ENCODE data around the gene JPH2.

The JPH2 gene

DNA sequence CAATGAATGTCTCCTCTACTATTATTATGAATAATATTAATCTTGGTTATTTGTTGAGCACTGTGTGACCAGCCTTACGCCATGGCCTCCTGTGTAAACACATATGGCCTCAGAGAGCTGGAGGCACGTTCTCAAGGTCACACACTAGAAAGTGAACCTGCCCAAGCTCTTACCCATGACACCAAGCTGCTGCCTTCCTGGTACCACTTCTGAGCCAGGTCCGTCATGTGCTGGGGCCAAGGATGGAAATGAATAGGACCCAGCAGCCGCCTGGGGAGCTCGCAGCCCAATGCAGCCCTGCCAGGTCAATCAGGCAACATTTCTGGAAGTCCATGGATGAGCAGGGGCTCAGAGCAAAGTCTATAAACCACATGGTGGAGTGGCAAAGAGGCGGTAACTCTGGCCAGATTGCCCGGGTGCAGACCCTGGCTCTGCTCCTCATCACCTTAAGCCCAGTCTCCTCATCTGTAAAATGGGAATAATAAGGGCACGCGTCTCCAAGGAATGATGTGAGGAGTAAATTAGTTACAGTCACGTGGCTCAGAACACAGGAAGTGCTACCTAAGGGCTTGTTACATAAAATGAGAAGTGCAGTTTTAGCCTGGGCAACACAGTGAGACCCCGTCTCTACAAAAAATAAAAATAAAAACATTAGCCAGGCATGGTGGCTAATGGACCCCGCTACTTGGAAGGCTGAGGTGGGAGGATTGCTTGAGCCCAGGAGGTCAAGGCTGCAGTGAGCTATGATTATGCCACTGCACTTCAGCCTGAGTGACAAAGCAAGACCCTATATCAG lies 61.5 kb downstream of the JPH2 start:
- DNase-seq (ENCODE audit: low read depth in 2 of 2), result no peak

DNA sequence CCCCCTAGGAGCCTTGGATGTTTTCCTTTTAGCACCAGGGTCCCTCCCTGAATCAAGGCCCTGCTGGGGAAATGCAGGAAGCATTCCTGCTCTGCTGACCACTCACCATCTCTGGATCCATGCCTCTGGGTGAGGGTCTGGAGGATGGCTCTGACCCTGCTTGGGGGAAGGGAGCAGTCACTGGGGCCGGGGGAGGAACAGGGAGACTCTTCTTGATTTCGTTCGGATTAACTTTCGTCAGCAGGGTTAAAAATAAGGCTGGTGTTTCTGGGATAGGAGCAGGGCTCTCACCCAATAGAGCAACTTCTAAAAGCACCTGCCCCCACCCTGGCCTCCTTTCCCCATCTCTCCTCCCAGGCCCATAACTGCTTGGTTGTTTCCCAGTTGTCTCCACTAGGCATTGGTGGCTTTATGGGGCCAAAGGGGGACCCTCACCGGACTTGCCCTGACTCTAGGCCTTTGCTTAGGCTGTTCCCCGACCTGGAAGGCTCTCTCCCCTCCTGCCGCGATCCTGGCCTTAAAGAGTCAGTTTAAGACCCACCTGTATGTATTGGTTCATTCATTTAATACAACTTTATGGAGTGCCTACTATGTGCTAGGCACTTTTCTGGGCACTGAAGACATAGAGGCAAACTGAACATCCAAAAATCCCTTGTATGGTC lies 63.0 kb downstream of the JPH2 start:
- no peak for DNase-seq (ENCODE audit: low read depth in 2 of 2)

DNA sequence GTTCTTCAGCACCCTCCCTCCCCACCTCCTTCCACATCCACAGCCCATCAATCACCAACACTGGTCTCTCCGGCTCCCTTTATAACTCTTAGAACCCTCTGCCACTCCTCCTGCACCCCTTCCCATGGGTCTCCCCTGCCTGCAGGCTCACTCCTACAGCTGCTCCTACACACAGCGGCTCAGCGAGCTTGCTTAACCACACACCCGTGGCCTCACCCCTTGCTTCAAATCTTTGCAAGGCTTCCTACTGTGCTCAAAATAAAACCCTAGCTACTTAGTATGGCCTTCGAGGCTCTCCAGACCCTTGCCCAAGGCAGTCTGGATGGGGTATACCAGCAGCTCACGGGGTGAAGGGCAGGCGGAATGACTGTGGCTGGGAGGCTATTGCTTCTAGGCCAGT lies 63.7 kb downstream of the JPH2 start:
- no peak for DNase-seq (ENCODE audit: low read depth in 2 of 2)

DNA sequence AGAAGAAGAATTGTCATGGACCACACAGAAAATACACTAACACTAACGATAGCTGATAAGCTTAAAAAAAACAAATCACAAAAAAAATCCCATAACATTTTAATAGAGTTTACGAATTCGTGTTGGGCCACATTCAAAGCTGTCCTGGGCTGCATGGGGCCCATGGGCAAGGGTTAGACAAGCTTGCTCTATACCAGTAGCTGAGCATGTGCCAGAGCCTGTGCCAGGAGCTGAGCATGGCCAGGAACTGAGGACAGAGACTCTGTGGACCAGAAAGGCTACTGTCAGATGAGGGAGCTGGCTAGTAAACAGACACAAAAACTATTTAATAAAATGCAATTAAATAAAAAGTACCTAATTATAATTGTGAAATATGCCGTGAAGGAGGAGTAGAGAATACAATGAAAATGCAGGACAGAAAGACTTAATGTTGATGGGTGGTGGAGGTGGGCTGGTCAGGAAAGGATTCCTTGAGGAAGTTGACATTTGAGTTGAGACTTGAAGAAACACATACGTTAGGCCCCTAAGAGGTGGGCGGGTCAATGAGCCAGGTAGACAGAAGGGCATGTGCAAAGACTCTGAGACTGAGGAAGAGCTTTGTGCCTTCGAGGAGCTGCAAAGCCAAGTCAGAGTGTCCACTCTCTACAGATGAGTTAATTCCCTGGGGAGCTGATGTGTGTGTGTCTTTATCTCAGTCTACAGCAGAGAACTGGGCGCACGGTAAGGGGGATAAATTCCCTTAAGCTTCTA lies 66.1 kb downstream of the JPH2 start:
- no peak for DNase-seq (ENCODE audit: low read depth in 2 of 2)

DNA sequence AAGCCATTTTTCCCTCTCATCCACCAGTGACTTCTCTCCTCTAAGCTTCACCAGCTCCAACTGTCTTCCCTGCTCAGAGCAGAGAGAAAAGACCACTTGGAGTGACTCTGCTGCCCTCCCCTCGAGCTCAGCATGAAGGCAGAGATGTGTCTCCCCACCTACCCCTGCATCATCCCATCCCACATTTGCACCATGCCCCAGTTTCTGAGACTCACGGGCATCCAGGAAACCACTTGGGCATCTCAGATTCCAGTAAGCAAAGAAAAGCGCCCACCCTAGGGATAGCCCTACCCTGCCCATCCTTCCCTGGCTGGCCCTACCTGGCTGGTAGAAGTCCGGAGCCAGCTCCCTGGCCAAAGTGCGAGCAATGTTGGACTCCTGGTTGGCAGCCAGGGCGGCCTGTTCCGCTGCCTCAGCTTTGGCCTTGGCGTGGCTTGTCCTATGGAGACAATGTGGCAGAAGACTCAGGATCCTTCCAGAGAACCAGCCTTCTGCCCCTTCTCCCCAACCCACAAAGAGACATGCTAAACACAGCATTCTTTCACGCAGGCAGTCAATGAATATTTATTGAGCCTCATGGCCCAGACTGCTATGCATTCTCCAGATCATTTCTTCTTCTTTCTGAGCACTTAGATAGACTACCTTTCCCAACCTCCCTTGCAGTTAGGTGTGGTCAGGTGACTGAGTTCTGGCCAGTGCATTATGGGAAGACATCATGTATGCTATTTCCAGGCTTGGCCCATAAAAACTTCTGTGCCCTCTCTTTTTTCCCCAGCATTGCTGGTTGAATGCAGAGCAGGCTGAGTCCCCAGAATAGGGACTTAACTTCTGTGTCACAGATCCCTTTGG lies 68.6 kb downstream of the JPH2 start:
- no peak for DNase-seq (ENCODE audit: low read depth in 2 of 2)

DNA sequence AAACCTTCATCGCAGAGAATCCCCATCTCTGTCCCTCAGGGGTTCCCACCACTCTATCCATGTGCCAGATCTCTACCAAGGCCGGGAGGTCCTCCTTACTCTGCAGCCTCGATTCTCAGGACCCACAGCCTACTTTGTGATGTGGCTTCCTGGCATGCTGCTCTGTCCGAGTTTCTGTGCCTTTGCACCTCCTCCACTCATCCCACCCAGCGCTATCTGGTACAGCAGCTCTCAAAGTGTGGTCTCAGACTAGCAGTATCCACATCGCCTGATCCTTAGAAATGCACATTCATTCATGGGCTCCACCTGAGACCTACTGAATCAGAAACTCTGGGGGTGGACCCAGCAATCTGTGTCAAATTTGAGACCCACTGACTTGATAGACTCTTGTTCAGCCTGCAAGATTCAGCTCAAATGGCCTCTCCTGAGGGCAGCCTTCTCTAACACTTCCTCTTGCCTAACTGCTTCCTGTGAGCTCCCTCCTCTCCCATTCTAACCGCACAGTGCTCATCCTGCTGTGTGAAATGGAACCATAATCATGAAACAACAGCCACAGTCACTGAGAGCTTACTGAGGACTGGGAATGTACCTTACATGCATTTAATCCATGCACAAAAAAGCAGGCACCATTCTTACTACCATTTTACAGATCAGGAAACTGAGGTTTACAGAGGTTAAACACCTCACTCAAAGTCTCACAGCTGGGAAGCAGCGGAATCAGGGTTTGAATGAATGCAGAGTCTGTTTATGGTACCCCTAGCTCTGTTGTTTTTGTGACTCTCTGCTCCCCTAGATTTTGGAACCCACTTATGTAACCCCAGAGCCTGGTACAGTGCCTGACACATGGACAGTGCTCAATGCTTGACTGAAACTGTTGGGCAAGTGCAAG lies 69.4 kb downstream of the JPH2 start:
- DNase-seq (ENCODE audit: low read depth in 2 of 2), result no peak

DNA sequence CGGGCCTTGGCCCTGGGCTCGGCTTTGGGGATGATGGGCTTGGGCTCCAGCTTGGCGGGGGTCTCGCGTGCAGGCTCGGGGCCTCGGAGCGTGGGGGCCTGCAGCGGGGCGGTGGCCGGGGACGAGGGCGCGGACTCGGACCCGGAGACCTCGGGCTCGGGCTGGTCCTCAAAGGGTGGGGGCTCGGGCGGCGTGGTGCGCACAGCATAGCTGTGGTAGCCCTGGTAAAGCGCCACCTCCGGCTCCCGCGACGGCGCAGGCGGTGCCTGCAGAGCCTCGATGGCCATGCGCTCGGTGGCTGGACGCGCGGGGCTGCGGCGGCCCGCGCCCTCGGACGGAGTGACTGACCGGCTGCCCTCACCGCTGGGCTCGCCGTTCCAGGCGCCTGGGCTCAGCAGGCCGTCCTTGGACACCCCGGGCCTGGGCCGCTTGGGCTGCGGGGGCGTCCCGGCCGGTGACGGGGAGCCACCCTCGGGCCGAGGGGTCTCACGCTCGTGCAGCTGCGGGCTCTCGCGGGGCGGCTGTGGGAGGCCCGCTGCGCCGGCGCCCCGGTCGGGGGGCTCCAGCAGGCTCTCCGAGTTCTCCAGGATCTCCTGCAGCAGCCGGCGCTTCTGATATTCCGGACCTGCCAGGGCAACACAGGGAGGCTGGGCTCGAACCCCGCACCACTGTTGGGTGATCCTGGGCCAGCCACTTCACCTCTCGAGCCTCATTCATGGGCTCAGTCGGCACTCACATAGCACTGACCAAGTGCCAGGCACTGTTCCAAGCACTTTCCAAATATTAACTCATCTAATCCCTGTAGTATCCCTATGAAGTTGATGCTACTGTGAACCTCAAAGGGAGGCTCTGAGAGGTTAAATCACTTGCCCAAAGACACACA lies 71.0 kb downstream of the JPH2 start:
- DNase-seq (ENCODE audit: low read depth in 2 of 2), result no peak

DNA sequence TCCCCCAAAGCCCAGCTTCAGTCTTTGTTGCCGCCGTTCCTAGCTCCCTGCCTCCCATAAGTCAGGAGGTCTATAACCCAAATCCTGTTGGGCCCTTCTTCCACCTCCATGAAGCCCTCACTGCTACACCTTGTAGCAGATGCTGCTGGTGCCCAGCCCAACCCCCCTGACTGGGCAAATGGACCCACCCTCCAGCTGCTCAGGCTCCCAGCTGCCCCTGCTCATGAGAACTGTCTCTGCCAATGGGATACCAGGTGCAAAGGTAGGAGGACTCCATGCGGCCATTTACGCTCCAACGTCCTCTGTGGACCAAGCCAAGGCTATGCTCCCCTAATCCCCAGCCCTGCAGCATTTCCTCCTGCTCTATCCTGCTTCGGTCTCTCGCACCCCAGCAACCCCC lies 71.8 kb downstream of the JPH2 start:
- DNase-seq (ENCODE audit: low read depth in 2 of 2), result no peak

DNA sequence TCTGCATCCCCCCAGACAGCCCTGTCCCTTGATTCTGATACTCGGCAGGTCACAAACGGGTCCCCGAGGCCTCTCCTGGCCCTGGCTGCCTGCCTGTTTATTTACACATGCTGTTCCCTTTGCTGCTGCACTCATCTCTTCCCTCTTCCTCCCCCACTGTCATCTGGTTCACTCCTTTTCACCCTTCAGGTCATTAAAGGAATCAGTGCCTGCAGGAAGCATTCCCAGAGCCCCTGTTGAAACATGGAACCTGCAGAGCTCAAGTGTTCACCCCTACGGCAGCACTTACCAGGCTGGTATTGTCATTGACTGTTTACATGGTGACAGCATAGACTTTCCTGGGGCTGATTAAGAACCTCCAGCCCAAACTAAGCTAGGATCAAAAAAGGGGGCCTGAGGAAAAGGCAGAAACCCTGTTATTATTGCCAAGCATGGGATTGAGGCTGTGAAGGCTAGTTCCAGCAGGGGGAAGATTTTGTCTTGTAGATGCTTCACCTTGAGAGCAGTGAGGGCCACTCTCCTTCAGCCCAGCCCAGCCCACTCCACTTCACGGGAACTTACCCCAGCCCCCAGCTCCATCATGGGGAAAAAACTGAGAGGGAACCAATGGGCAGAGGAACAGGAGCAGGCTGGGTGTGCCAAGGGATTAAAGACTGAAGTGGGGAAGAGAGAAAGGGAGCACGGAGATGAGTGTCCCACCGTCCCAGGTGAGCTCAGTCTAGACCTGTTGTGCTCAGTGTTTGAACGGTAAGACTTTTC lies 73.2 kb downstream of the JPH2 start:
- DNase-seq (ENCODE audit: low read depth in 2 of 2), result no peak

DNA sequence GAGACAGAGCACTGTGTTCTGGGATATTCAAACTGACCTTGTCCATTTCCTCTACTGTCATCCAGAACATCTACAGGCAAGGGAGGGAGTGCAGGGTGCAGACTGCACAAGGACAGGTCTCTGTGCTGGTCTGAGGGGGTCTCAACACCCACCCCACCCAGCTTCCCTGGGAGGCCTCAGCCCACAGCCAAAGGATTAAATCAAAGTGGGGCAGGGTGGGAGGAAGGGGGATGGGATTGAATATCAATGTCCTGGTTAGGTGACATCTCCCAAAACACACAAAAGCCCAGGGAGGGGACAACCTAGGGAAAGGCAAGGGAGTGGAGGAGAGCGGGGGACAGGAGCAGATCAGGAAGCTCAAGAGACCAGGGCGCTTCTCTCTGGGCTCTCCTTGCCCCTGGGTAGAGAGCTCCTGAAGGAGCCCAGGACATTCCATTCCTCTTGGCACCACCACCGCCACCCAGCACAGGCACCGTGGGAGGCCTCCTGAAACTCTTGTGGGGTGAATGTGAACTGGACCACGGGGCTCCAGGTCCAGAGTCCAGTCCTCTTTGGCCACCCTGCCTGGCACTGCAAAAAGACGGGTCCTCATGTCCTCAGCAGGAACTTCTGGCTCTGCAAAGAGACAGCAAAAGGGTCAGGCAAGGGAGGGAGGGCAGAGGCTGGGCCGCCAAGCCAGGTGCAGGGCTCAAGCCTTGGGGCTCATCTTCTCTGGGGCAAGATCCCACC lies 73.9 kb downstream of the JPH2 start:
- no peak for DNase-seq (ENCODE audit: low read depth in 2 of 2)

DNA sequence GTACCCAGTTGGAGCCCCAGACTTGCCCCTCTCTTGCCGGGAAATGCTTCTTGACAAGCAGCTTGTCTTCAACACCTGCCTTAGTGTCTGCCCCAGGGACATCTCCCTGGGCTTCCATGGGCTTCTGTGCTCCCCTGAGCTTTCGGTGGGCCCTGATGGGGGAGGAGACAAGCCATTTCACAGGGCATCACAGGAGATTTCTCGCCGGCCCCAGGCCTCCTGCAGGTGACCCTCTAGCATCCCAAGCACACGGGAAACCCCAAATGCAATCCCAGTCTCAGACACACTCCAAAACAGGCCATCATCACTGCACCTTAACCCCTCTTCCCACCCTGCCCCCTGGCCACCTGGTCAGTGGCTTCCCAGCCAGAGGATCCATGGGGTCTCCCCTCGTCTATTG lies 74.5 kb downstream of the JPH2 start:
- no peak for DNase-seq (ENCODE audit: low read depth in 2 of 2)

DNA sequence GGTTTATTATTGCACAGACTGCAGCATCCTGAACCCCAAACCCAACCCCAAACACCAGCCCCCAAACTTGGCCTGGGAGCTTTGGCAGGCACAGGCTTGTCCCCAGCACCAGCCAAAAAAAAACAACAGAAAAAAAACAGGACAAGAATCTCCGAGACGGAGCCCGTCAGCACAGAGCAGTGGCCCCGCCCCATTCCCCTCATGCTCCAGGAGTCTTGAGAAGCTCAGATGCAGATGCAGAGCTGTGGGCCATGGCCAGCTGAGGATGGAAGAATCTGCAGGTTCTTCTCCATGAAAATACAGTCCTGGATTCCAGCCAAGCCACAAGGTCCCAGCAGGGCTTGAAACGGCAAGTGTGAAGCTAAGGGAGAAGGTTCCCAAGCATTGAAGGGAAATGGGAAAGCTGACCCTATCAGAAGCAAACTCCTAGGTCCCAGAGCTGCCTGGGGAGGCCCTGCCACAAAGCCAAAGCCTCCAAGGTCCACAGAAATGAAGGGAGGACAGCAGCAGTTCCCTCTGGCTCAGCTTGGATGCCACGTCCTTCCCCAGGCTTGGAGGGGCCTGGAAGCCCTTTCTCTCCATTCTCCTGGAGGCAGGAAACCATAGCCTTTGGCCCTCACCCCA lies 75.2 kb downstream of the JPH2 start:
- DNase-seq (ENCODE audit: low read depth in 2 of 2), result no peak

DNA sequence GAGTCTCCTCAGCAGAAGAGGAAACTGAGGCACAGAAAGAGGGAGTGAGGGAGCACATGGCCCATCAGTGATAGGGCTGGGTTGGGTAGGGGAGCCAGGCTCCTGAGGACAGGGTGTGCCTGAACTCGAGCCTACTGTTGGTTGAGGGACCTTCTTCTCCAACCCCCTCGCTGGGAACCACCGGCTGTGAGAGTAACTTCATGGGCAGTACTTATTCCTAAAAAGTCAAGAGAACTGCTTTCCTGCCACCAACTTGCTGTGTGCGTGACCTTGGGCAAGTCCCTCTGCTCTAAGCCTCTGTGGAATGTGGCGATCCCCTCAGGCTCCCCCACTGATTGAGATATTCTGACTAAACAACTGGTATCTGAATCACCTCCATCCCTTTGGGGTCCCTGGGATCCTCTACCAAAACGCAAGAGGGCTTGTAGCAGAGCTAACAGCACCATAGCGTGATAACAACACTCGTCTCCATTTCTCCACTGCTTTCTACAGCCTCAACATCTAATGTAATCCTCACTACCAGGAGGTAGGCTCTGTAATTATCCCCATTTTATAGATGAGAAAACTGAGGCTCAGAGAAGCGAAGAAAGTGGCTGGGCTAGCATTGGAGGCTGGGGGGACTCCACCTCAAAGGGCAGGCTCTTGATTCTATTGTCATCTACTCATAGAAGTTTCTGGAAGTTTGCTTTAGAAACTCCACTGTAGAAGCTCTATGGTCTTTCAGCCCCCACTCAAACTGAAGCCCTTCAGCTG lies 76.0 kb downstream of the JPH2 start:
- DNase-seq (ENCODE audit: low read depth in 2 of 2), result no peak

DNA sequence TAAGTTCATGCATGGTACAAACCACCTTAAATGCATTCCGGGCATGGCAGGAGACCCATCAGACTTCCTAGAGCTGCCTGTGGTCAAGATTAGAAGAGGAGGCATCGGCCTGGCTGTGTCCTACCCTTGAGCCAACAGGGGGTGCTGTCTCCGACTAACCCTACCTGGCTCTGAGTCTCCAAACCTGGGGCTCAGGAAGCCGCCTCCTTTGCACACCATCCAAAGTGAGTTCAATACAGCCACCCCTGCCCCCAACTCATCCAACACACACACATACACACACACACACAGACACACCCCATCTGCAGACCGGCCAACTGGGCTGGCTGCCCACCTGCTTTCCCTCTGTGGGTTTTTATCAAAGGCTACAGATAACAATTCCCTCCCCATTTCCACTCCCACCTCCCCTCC lies 77.0 kb downstream of the JPH2 start:
- DNase-seq (ENCODE audit: low read depth in 2 of 2), result no peak

DNA sequence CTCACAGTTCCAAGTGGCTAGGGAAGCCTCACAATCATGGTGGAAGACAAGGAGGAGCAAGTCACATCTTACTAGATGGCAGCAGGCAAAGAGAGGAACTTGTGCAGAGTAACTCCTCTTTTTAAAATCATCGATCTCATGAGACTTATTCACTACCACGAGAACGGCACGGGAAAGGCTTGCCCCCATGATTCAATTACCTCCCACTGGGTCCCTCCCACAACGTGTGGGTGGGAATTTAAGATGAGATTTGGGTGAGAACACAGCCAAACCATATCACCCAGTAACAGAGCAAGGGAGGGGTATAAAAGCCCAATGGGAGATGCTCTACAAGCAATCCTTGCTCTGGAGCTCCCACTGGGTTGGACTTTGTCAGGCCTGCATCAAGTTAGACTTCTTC lies 80.4 kb downstream of the JPH2 start:
- no peak for DNase-seq (ENCODE audit: low read depth in 2 of 2)

DNA sequence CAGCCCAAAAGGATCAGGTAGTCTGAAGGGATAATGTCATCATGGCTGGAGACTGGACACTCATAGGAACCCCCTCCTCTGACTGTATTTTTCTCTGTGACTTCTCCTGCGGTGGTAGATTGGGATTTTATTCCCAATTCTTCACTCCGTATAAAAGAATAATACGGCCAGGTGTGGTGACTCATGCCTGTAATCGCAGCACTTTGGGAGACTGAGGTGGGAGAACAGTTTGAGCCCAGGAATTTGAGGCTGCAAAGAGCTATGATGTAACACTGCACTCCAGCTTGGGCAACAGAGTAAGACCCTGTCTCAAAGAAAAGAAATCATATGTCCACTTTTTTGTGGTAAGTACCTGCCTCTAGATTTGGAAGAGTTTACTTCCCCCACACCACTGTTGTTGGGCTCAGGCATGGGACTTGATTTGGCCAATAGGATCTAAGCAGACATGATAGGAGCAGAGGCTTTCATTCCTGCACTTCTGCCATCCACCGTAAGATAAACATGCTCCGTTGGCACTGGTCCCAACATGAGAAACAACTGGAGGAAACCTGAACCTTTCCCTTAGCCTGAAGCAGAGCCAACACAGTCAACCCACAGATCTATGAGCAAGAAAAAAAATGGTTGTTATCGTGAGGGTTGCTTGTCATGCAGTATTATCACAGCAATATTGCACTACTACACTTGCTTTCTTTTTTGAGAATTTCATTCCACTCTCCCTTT lies 82.0 kb downstream of the JPH2 start:
- no peak for DNase-seq (ENCODE audit: low read depth in 2 of 2)

DNA sequence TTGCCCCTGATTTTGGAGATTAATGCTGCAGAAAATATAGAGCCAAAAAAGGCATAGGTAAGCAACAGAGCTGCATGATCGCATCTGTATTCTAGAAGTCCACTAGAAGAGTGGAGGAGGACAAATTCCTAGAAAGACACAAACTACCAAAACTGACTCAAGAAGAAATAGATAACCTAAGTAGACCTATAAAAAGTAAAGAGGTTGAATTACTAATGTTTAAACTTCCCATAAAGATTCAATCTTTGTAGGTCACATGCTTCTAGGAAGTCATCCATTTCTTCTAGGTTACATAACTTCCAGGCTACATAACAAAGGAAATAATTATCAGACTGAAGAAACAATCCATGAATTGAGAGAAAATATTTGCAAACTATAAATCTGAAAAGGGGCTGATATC lies 84.4 kb downstream of the JPH2 start:
- DNase-seq (ENCODE audit: low read depth in 2 of 2), result no peak
